ENCODE results near the gene COL16A1. TPM values are rescaled to one million over a fixed set of nuclear protein-coding genes. Genes with fewer than 3 reads are reported as not detected.

The COL16A1 gene
- total and polyA plus RNA-seq, 7 donors = 4.6 to 271 (median 43.1) TPM

DNA sequence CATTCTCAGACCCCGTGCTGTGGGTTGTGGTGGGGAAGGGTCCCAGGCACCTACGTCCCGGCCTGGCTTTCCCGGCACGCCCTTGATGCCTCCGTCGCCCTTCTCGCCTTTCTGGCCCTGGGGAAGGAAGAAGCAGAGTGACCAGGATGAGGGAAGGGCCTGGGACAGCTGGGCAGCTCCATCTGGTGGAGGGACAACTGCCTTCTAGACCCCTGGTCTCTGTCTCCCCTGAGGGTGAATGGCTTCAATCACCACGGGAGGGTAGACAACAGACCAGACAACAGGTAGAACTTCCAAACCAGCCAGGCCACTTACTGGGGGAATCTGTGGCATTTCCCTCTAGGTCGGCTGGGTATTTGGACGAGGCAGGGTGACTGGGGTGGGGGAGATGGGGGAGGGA, 11.9 kb downstream of the COL16A1 start:
- Histone ChIP-seq H3K4me1 (peaks cover 0 to 40% (median 35%) of the 10 kb centered on the region in 4 donors), H3K27ac (no peak overlapping the region), H3K36me3 (peaks cover 0 to 52% (median 25%) of the 10 kb centered on the region in 4 donors), H3K4me3 (no peak overlapping the region), H3K27me3 (no peaks in the 10 kb centered on the region), H3K9me3 (no peaks in the 10 kb centered on the region)
- intact Hi-C loops (cut with DNase I) = no loop called here
- TF ChIP-seq, protein P1, sequence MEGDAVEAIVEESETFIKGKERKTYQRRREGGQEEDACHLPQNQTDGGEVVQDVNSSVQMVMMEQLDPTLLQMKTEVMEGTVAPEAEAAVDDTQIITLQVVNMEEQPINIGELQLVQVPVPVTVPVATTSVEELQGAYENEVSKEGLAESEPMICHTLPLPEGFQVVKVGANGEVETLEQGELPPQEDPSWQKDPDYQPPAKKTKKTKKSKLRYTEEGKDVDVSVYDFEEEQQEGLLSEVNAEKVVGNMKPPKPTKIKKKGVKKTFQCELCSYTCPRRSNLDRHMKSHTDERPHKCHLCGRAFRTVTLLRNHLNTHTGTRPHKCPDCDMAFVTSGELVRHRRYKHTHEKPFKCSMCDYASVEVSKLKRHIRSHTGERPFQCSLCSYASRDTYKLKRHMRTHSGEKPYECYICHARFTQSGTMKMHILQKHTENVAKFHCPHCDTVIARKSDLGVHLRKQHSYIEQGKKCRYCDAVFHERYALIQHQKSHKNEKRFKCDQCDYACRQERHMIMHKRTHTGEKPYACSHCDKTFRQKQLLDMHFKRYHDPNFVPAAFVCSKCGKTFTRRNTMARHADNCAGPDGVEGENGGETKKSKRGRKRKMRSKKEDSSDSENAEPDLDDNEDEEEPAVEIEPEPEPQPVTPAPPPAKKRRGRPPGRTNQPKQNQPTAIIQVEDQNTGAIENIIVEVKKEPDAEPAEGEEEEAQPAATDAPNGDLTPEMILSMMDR (IDR thresholded peaks at IDR 0.05) = no peak
- TF ChIP-seq EP300 (IDR thresholded peaks at IDR 0.05) = no peak
- no peak for TF ChIP-seq POLR2A (IDR thresholded peaks at IDR 0.05)
- TF ChIP-seq POLR2AphosphoS5 (IDR thresholded peaks at IDR 0.05) = no peak
- 83 to 87% methylated on average over 11 of the region's 11 CpGs for WGBS, 2 donors
- no peak for DNase-seq

DNA sequence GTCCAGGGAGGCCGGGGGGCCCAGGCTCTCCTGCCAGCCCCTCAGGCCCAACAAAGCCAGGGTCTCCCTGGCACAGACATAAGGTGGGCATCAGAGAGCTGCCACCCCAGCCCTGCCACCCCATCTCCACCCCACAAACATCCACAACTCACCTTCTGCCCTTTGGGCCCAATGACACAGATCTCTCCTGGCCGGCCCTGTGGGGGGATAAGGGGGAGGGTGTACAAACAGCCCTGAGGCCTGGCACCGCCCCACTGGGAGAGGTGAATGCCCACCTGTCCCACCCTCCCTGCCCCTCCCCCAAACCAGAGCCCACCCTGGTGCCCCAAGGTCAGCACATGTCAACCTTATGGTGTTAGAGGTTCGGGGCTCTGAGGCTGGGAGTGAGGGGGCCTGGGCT, 12.4 kb downstream of the COL16A1 start:
- no peak for TF ChIP-seq POLR2A (IDR thresholded peaks at IDR 0.05)
- TF ChIP-seq EP300 (IDR thresholded peaks at IDR 0.05) = no peak
- H3K36me3 ChIP-seq = peaks cover 0 to 47% (median 23%) of the 10 kb centered on the region in 4 donors
- no peak overlapping the region for H3K27ac ChIP-seq
- H3K4me1 ChIP-seq = peaks cover 0 to 38% (median 33%) of the 10 kb centered on the region in 4 donors
- no peak overlapping the region for H3K4me3 ChIP-seq
- no peaks in the 10 kb centered on the region for H3K27me3 ChIP-seq
- WGBS, 2 donors = 81 to 87% methylated on average over 4 of the region's 4 CpGs
- H3K9me3 ChIP-seq = no peaks in the 10 kb centered on the region
- DNase-seq = no peak
- intact Hi-C loops (cut with DNase I) = no loop called here

DNA sequence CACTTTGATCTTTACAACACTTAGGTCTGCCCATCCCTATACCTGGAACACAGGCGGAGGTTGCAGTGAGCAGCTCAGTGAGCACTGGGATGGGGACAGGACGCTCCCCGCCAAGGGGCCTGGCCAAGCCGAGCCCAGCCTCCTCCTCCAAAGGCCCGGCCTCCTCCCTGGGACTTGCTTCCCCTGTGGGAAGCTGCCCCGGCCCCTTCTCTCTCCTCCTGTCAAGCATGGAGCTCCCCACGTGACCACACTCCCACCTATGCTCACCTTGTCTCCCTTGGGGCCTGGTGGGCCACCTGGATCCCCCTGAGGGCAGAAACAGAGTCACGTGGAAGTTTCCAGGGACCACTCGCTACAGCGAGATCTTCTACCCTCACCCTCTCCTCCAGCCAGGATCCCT, 12.9 kb downstream of the COL16A1 start:
- 90 to 91% methylated on average over 10 of the region's 10 CpGs for WGBS, 2 donors
- Histone ChIP-seq H3K27me3 (no peaks in the 10 kb centered on the region), H3K9me3 (no peaks in the 10 kb centered on the region), H3K4me3 (no peak overlapping the region), H3K4me1 (peaks cover 0 to 38% (median 31%) of the 10 kb centered on the region in 4 donors), H3K27ac (no peak overlapping the region), H3K36me3 (peaks cover 0 to 45% (median 22%) of the 10 kb centered on the region in 4 donors)
- DNase-seq = no peak
- TF ChIP-seq EP300 (IDR thresholded peaks at IDR 0.05) = no peak
- TF ChIP-seq POLR2A (IDR thresholded peaks at IDR 0.05) = no peak
- TF ChIP-seq, protein P1 (IDR thresholded peaks at IDR 0.05) = no peak
- TF ChIP-seq POLR2AphosphoS5 (IDR thresholded peaks at IDR 0.05) = no peak
- intact Hi-C loops (cut with DNase I) = no loop called here

DNA sequence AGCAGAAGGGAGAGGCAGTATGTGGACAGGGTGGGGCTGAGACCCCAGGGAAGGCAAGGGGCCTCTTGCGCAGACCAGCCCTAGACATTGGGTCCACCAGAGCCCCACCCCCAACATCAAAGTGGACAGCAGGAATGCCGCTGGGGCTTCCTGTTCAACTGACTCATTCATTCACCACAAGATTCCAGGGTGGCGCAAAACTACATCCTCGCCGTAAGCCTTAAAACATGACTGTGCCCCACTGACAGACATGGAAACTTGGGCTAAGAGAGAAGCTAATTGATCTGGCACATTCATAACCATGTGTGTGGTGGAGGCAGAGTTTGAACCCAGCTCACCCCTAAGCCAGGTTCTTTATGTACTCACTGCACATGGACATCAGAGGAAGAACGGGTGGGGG, 14.0 kb downstream of the COL16A1 start:
- H3K4me3 ChIP-seq = no peak overlapping the region
- intact Hi-C loops (cut with DNase I) = no loop called here
- peak overlapping the region in 2 of 4 donors; percentile 7 to 76 for H3K27ac ChIP-seq
- 86 to 87% methylated on average over 6 of the region's 6 CpGs for WGBS, 2 donors
- H3K9me3 ChIP-seq = no peaks in the 10 kb centered on the region
- TF ChIP-seq POLR2AphosphoS5 (IDR thresholded peaks at IDR 0.05) = no peak
- no peak for TF ChIP-seq EP300 (IDR thresholded peaks at IDR 0.05)
- TF ChIP-seq, protein P1 (IDR thresholded peaks at IDR 0.05) = no peak
- TF ChIP-seq POLR2A (IDR thresholded peaks at IDR 0.05) = no peak
- peaks cover 0 to 44% (median 23%) of the 10 kb centered on the region in 4 donors for H3K36me3 ChIP-seq
- H3K4me1 ChIP-seq = peaks cover 0 to 32% (median 24%) of the 10 kb centered on the region in 4 donors
- no peak for DNase-seq
- no peaks in the 10 kb centered on the region for H3K27me3 ChIP-seq

DNA sequence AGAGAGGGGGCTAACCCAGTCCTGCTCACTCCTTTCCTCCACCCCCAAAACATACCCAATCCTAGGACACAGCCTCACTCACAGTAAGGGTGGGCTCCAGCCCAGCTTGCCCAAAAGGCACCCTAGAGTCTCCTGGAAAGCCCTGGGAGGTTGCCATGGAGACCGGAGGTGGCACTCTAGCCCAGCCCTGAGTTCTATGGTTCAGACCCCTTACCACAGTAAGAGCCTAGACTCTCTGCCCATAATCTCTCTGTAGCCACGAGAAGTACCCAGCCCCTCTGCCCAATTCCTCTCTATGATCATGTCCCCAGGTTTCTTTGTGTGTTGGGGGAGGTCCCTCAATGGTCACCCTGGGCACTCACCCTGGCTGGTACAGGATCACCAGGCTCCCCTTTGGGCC, 14.4 kb downstream of the COL16A1 start:
- no peak overlapping the region for H3K4me3 ChIP-seq
- intact Hi-C loops (cut with DNase I) = no loop called here
- no peak for DNase-seq
- no peaks in the 10 kb centered on the region for H3K9me3 ChIP-seq
- no peaks in the 10 kb centered on the region for H3K27me3 ChIP-seq
- H3K36me3 ChIP-seq = peaks cover 0 to 43% (median 23%) of the 10 kb centered on the region in 4 donors
- WGBS, 2 donors = 75 to 86% methylated on average over 2 of the region's 2 CpGs
- TF ChIP-seq POLR2A (IDR thresholded peaks at IDR 0.05) (no peak), POLR2AphosphoS5 (IDR thresholded peaks at IDR 0.05) (no peak), EP300 (IDR thresholded peaks at IDR 0.05) (no peak)
- TF ChIP-seq, protein P1 (IDR thresholded peaks at IDR 0.05) = no peak
- H3K27ac ChIP-seq = peak overlapping the region in 2 of 4 donors; percentile 76 to 84
- H3K4me1 ChIP-seq = peaks cover 0 to 35% (median 24%) of the 10 kb centered on the region in 4 donors

All from sigmoid colon (tissue), 7 donors.